ENCODE measurements around the gene RFC4. TPM values are rescaled to one million over a fixed set of nuclear protein-coding genes. Genes with fewer than 3 reads are reported as not detected.
"Not testable (repeated sequence)": the region's sequence is repeated elsewhere in the genome, so short reads cannot be mapped to it uniquely, and the experiment has no call there.

RFC4 gene
- total RNA-seq, 4 donors from 2014 or later = 8.1 to 12.2 (median 10.5) TPM

- Histone ChIP-seq H3K4me3 (no peak overlapping the region), H3K27me3 (peaks cover 26% of the 10 kb centered on the region), H3K36me3 (no peaks in the 10 kb centered on the region), H3K4me1 (peaks cover 0 to 18% (median 6%) of the 10 kb centered on the region in 3 donors), H3K9me3 (no peaks in the 10 kb centered on the region), H3K27ac (no peak overlapping the region)
- WGBS, 2 donors (ENCODE audit: low coverage in 1 of 2) = 16 to 19% methylated on average over 7 to 8 of the region's 11 CpGs
- no peak for ATAC-seq
- TF ChIP-seq CTCF (IDR thresholded peaks at IDR 0.05) (peak in 3 of 4 experiments; percentile 52 to 60 (median 57)), POLR2AphosphoS5 (IDR thresholded peaks at IDR 0.05) (no peak)
Observed at GRCh38 chr3:186821429-186822387, 15.4 kb upstream of the RFC4 start.

- 82% methylated on average over 1 of the region's 1 CpG; no CpG with 5 or more reads in 1 of the 2 donors for WGBS, 2 donors (ENCODE audit: low coverage in 1 of 2)
Observed at GRCh38 chr3:186818956-186819355, 12.7 kb upstream of the RFC4 start.

GRCh38 chr3:186818516-186818915, 12.2 kb upstream of the RFC4 start:
- Histone ChIP-seq H3K36me3 (no peaks in the 10 kb centered on the region), H3K4me1 (no peaks in the 10 kb centered on the region), H3K27ac (no peak overlapping the region), H3K9me3 (no peaks in the 10 kb centered on the region), H3K4me3 (no peak overlapping the region), H3K27me3 (no peaks in the 10 kb centered on the region)
- no peak for ATAC-seq
- TF ChIP-seq POLR2A (IDR thresholded peaks at IDR 0.05) = no peak
- TF ChIP-seq EP300 (IDR thresholded peaks at IDR 0.05) = no peak
- TF ChIP-seq POLR2AphosphoS5 (IDR thresholded peaks at IDR 0.05) = no peak
- no peak for TF ChIP-seq CTCF (IDR thresholded peaks at IDR 0.05)
- WGBS, 2 donors (ENCODE audit: low coverage in 1 of 2) = 93% methylated on average over 3 to 5 of the region's 5 CpGs

More at GRCh38 chr3:186818956-186819355, 12.7 kb upstream of the RFC4 start:
- no peaks in the 10 kb centered on the region for H3K4me1 ChIP-seq
- H3K27me3 ChIP-seq = no peaks in the 10 kb centered on the region
- no peak for TF ChIP-seq CTCF (IDR thresholded peaks at IDR 0.05)
- no peak for TF ChIP-seq POLR2AphosphoS5 (IDR thresholded peaks at IDR 0.05)
- TF ChIP-seq EP300 (IDR thresholded peaks at IDR 0.05) = no peak
- no peak for TF ChIP-seq POLR2A (IDR thresholded peaks at IDR 0.05)
- no peaks in the 10 kb centered on the region for H3K36me3 ChIP-seq
- H3K27ac ChIP-seq = no peak overlapping the region
- no peak for ATAC-seq
- no peaks in the 10 kb centered on the region for H3K9me3 ChIP-seq
- H3K4me3 ChIP-seq = no peak overlapping the region

- Histone ChIP-seq H3K27me3 (peaks cover 15% of the 10 kb centered on the region), H3K27ac (no peak overlapping the region), H3K36me3 (no peaks in the 10 kb centered on the region), H3K9me3 (no peaks in the 10 kb centered on the region), H3K4me1 (no peaks in the 10 kb centered on the region), H3K4me3 (no peak overlapping the region)
- WGBS, 2 donors (ENCODE audit: low coverage in 1 of 2) = 80 to 89% methylated on average over 1 of the region's 1 CpG
- no peak for ATAC-seq
- TF ChIP-seq POLR2AphosphoS5 (IDR thresholded peaks at IDR 0.05) (no peak), EP300 (IDR thresholded peaks at IDR 0.05) (no peak), CTCF (IDR thresholded peaks at IDR 0.05) (no peak), POLR2A (IDR thresholded peaks at IDR 0.05) (no peak)
Observed at GRCh38 chr3:186815435-186815834, 9.2 kb upstream of the RFC4 start.

GRCh38 chr3:186814100-186814499, 7.8 kb upstream of the RFC4 start:
- Histone ChIP-seq H3K9me3 (no peaks in the 10 kb centered on the region), H3K27ac (no peak overlapping the region), H3K4me1 (no peaks in the 10 kb centered on the region), H3K4me3 (no peak overlapping the region), H3K27me3 (peaks cover 15% of the 10 kb centered on the region), H3K36me3 (no peaks in the 10 kb centered on the region)
- WGBS, 2 donors (ENCODE audit: low coverage in 1 of 2) = 85 to 87% methylated on average over 3 to 4 of the region's 4 CpGs
- TF ChIP-seq EP300 (IDR thresholded peaks at IDR 0.05) (no peak), CTCF (IDR thresholded peaks at IDR 0.05) (no peak)
- no peak for ATAC-seq

- not testable (repeated sequence) for H3K4me1 ChIP-seq, ATAC-seq, H3K36me3 ChIP-seq, H3K4me3 ChIP-seq, H3K27ac ChIP-seq, H3K9me3 ChIP-seq
- no CpG with 5 or more reads among the region's 29 CpGs for WGBS, 2 donors (ENCODE audit: low coverage in 1 of 2)
- peaks cover 15% of the 10 kb centered on the region for H3K27me3 ChIP-seq
Observed at GRCh38 chr3:186811313-186811712, 5.0 kb upstream of the RFC4 start.

All from gastroesophageal sphincter (tissue), 4 donors.